ENCODE results near the gene WDR64. TPM values are rescaled to one million over a fixed set of nuclear protein-coding genes. Genes with fewer than 3 reads are reported as not detected.

WDR64 gene
- polyA plus RNA-seq, 2 of the 4 experiments (the other 2 are of a cell fraction): not detected

- Histone ChIP-seq H3K27ac (no peak overlapping the region), H3K4me3 (no peak overlapping the region), H3K4me2 (no peak overlapping the region), H3K4me1 (peaks cover 8% of the 10 kb centered on the region; the same call in 2 of the 3 replicates), H3K9me3 (no peaks in the 10 kb centered on the region)
- TF ChIP-seq ZC3H11A (IDR thresholded peaks at IDR 0.05) (no peak), RAD21 (conservative IDR thresholded peaks at IDR 0.05 in 1 of 2, IDR thresholded peaks at IDR 0.05 in 1 of 2) (no peak), EP300 (IDR thresholded peaks at IDR 0.05) (no peak), KDM5A (IDR thresholded peaks at IDR 0.05) (no peak), TFCP2L1 (CRISPR knock-in tag; IDR thresholded peaks at IDR 0.05) (no peak), HES2 (IDR thresholded peaks at IDR 0.05) (no peak), CEBPB (IDR thresholded peaks at IDR 0.05) (no peak), ZNF302 (CRISPR knock-in tag; IDR thresholded peaks at IDR 0.05) (no peak), HOXB5 (CRISPR knock-in tag; IDR thresholded peaks at IDR 0.05) (no peak), ATOH8 (CRISPR knock-in tag; IDR thresholded peaks at IDR 0.05; ENCODE audit: low read depth) (no peak), CHD4 (IDR thresholded peaks at IDR 0.05; ENCODE audit: borderline replicate concordance) (no peak), GATA3 (IDR thresholded peaks at IDR 0.05; ENCODE audit: borderline replicate concordance) (no peak), ELK1 (IDR thresholded peaks at IDR 0.05; ENCODE audit: low read depth, low read length) (no peak), PBX3 (IDR thresholded peaks at IDR 0.05) (no peak), JUN (IDR thresholded peaks at IDR 0.05) (no peak), HOXA7 (CRISPR knock-in tag; IDR thresholded peaks at IDR 0.05) (no peak), TP53 (CRISPR knock-in tag; IDR thresholded peaks at IDR 0.05) (no peak), REST (IDR thresholded peaks at IDR 0.05) (no peak), FOSL2 (IDR thresholded peaks at IDR 0.05) (no peak), FOSL2 (CRISPR knock-in tag; IDR thresholded peaks at IDR 0.05) (no peak)
- FAIRE-seq: no peak
- no peak for ATAC-seq
- POLR2A ChIA-PET: no interaction called here
- no peak for DNase-seq (ENCODE audit: low read depth in 1 of 2, low spot score in 1 of 2)
- CTCF ChIA-PET: interaction anchor here (1.3 kb wide), 1 partner anchor 211 kb away, joined by 4 read pairs; no protein-coding TSS in a partner anchor
These were observed 170.8 kb downstream of the WDR64 start for GRCh38 chr1:241822846-241823245.

GRCh38 chr1:241823925-241824324 lies 171.8 kb downstream of the WDR64 start:
- WGBS (ENCODE audit: missing lambda C conversion rate): 55% methylated on average over 1 of the region's 1 CpG
- H3K4me1 ChIP-seq: peaks cover 14% of the 10 kb centered on the region
- ATAC-seq: no peak
- H3K4me3 ChIP-seq: no peak overlapping the region
- H3K4me2 ChIP-seq: no peak overlapping the region
- POLR2A ChIA-PET: no interaction called here
- TF ChIP-seq TFCP2L1 (CRISPR knock-in tag; IDR thresholded peaks at IDR 0.05) (no peak), USF2 (IDR thresholded peaks at IDR 0.05) (no peak), NFE2L2 (conservative IDR thresholded peaks at IDR 0.05; ENCODE audit: low read length) (no peak), E2F6 (IDR thresholded peaks at IDR 0.05; ENCODE audit: borderline replicate concordance, low read depth) (no peak), RAD21 (conservative IDR thresholded peaks at IDR 0.05 in 1 of 2, IDR thresholded peaks at IDR 0.05 in 1 of 2) (no peak), RCOR1 (IDR thresholded peaks at IDR 0.05; ENCODE audit: low read depth, low read length) (no peak), FOSL2 (IDR thresholded peaks at IDR 0.05) (no peak), FOSL2 (CRISPR knock-in tag; IDR thresholded peaks at IDR 0.05) (no peak), TP53 (CRISPR knock-in tag; IDR thresholded peaks at IDR 0.05) (no peak), MAZ (IDR thresholded peaks at IDR 0.05; ENCODE audit: borderline replicate concordance, low read depth, low read length) (no peak), HES2 (IDR thresholded peaks at IDR 0.05) (no peak)
- H3K27ac ChIP-seq: no peak overlapping the region
- H3K9me3 ChIP-seq: no peaks in the 10 kb centered on the region
- DNase-seq (ENCODE audit: low read depth in 1 of 2, low spot score in 1 of 2): no peak
- FAIRE-seq: no peak
- CTCF ChIA-PET: interaction anchor here (1.7 to 1.8 kb wide), 2 partner anchors 11 to 16 kb away, joined by 6 to 10 read pairs; no protein-coding TSS in a partner anchor

All from A549 (cell line).